ENCODE results near the gene AK8.

Gene AK8

DNA sequence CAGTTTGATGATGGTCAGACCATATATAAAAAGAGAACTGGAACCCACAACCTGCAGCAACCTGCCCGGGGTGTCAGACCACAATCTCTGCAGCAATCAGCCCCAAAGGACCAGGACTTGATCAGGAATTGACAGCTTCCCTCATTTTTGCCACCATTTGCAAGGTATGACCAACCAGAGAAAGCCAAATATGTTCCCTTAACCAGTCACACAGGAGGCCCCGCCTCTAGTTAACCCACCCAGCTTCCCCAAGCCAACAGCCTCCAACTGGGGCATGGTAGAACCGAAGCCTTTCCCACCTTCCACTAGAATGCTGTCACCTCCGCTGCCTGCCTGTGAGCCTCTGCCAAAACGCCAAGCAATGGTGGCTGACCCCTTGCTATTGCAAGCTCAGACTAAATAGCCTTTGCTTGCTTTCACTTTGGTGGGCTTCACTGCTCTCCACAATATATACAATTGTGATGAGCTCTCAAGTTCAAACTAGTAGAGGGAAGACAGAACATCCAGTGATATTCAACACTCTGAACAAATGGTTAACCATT lies 86.3 kb downstream of the AK8 start:
- Mint-ChIP-seq H3K4me1 (ENCODE audit: low read depth in 2 of 2) (peaks cover 0 to 2% of the 10 kb centered on the region in 2 donors), H3K36me3 (ENCODE audit: insufficient read depth) (no peaks in the 10 kb centered on the region), H3K9me3 (no peaks in the 10 kb centered on the region), H3K27me3 (peaks cover 44 to 45% of the 10 kb centered on the region in 2 donors), H3K4me3 (no peak overlapping the region), H3K27ac (no peak overlapping the region)
- ATAC-seq (replicated peaks) (no peak), DNase-seq (no peak)

DNA sequence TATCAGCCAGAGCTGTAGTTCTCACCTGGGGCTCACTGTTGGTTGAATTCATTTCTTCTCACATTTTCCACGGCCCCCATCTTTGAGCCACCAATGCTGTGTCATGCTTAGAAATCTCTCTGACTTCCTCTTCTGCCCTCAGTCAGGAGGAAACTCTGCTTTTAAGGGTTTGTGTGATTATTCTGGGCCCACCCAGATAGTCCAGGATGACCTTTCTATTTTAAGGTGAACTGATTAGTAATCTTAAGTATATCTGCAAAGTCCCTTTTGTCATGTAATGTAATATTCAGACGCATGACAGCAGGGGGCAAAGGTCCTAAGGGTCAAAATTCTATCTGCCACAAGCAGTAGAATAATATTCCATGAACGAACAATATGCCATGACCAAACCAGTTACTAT lies 88.4 kb downstream of the AK8 start:
- H3K27me3 Mint-ChIP-seq, result peaks cover 53 to 56% of the 10 kb centered on the region in 2 donors
- H3K4me3 Mint-ChIP-seq, result no peak overlapping the region
- no peak overlapping the region for H3K27ac Mint-ChIP-seq
- ATAC-seq (replicated peaks), result no peak
- DNase-seq, result no peak
- H3K9me3 Mint-ChIP-seq, result no peaks in the 10 kb centered on the region
- H3K36me3 Mint-ChIP-seq (ENCODE audit: insufficient read depth), result no peaks in the 10 kb centered on the region
- H3K4me1 Mint-ChIP-seq (ENCODE audit: low read depth in 2 of 2), result peaks cover 0 to 2% of the 10 kb centered on the region in 2 donors

DNA sequence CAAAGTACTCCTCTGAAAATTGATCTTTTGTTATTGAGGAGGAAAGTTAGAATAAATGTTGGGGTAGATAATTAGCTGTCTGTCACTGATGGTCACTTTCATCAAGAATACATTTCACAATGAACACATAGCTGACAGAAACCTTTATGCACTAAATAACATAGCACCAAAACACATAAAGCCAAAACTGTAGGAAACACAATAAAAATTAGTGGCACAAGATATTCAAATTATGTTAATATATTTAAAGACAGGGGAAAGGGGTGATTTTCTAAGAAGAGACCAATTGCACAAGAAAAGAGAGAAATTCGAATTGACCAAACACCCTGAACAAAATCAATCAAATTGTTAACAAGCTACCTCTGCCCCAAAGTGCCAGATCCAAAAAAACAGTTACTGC lies 89.7 kb downstream of the AK8 start:
- H3K27me3 Mint-ChIP-seq, result peaks cover 53 to 57% of the 10 kb centered on the region in 2 donors
- H3K27ac Mint-ChIP-seq, result no peak overlapping the region
- no peak for ATAC-seq (replicated peaks)

DNA sequence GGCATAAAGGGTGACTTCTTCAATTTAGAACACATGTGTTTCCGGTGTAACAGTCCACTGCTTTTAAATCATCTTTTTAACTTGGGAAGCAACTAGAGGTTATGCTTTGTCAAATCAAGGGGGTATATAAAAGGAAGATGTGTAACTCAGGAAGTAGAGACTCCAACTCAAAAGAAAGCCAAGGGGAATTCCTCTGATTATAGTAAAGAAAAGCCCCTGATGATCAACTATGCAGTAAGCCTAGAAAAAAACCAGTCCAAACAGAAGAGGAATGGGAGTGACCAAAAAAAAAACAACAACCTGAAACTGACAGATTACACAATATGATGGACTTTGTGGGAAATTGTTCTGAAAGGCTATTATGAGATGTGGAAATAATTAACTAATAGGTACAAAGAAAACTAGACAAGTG lies 90.3 kb downstream of the AK8 start:
- Mint-ChIP-seq H3K4me3 (no peak overlapping the region), H3K9me3 (no peaks in the 10 kb centered on the region), H3K27me3 (peaks cover 52 to 58% of the 10 kb centered on the region in 2 donors), H3K27ac (no peak overlapping the region), H3K4me1 (ENCODE audit: low read depth in 2 of 2) (no peaks in the 10 kb centered on the region), H3K36me3 (ENCODE audit: insufficient read depth) (no peaks in the 10 kb centered on the region)
- no peak for DNase-seq
- ATAC-seq (replicated peaks), result no peak

More for the DNA sequence above, 89.7 kb downstream of the AK8 start:
- Mint-ChIP-seq H3K4me1 (ENCODE audit: low read depth in 2 of 2) (no peaks in the 10 kb centered on the region), H3K9me3 (no peaks in the 10 kb centered on the region), H3K36me3 (ENCODE audit: insufficient read depth) (no peaks in the 10 kb centered on the region), H3K4me3 (no peak overlapping the region)
- no peak for DNase-seq

DNA sequence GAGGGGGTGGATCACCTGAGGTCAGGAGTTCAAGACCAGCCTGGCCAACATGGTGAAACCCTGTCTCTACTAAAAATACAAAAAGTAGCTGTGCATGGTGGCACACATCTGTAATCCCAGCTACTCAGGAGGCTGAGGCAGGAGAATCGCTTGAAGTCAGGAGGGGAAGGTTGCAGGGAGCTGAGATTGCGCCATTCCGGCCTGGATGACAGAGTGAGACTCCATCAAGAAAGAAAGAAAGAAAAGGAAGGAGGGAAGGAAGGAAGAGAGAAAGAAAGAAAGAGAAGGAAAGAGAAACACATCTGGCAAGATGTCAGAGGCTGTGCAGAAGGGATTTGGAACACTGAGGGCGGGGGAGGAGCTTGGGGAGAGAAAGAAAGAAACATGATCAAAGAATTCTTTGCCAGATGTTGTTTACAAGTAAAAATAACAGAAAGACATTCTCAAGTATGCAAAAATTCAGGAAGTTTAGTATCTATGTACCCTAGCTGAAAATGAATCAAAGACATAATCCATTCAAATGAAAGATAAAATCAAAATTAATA lies 93.7 kb downstream of the AK8 start:
- no peak for ATAC-seq (replicated peaks)
- Mint-ChIP-seq H3K36me3 (ENCODE audit: insufficient read depth) (no peaks in the 10 kb centered on the region), H3K4me1 (ENCODE audit: low read depth in 2 of 2) (peaks cover 0 to 2% of the 10 kb centered on the region in 2 donors), H3K9me3 (no peaks in the 10 kb centered on the region), H3K27ac (peak overlapping the region in 1 of 2 donors; percentile 23), H3K27me3 (peaks cover 83 to 87% of the 10 kb centered on the region in 2 donors), H3K4me3 (no peak overlapping the region)
- DNase-seq, result no peak

DNA sequence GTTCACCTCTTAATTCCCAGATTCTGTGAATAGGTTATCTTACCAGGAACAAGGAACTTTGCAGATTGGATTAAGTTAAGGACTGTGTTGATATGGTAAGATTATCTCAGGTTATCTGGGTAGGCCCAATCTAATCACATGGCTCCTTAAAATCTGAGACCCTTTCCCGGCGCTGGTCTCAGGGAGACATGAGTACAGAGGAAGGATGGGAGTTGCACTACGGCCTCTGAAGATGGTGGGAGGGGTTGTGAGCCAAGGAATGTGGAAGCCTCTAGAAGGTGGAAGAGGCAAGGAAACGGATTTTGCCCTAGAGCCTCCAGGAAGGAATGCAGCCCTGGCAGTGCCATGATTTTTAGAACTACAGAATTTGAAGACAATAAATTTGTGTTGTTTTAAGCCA lies 95.1 kb downstream of the AK8 start:
- Mint-ChIP-seq H3K4me3 (no peak overlapping the region), H3K36me3 (ENCODE audit: insufficient read depth) (no peaks in the 10 kb centered on the region), H3K27me3 (peaks cover 81 to 86% of the 10 kb centered on the region in 2 donors), H3K4me1 (ENCODE audit: low read depth in 2 of 2) (peaks cover 0 to 2% of the 10 kb centered on the region in 2 donors), H3K27ac (no peak overlapping the region), H3K9me3 (no peaks in the 10 kb centered on the region)
- DNase-seq (no peak), ATAC-seq (replicated peaks) (no peak)

DNA sequence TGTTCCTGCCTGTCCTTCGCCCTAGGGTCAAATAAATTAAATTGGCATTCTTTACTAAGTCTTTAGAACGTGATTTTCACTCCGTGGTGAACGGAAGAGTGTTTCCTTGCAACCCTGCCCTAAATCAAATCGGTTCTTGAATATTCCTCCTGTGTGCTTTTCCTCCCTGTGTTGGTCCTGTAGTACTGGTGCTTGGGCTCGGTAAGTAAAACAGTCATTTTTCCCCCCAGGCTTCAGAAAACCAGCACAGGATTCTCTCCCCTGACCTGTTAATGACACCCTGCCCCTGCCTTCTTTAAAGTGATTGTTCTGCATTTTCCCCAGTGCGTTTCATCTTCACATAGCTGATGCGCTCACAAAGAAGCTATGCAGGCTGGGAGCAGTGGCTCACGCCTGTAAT lies 96.0 kb downstream of the AK8 start:
- ATAC-seq (replicated peaks) (no peak), DNase-seq (no peak)
- Mint-ChIP-seq H3K27ac (no peak overlapping the region), H3K4me3 (no peak overlapping the region), H3K36me3 (ENCODE audit: insufficient read depth) (no peaks in the 10 kb centered on the region), H3K27me3 (peaks cover 81 to 86% of the 10 kb centered on the region in 2 donors), H3K9me3 (no peaks in the 10 kb centered on the region), H3K4me1 (ENCODE audit: low read depth in 2 of 2) (peaks cover 0 to 2% of the 10 kb centered on the region in 2 donors)

DNA sequence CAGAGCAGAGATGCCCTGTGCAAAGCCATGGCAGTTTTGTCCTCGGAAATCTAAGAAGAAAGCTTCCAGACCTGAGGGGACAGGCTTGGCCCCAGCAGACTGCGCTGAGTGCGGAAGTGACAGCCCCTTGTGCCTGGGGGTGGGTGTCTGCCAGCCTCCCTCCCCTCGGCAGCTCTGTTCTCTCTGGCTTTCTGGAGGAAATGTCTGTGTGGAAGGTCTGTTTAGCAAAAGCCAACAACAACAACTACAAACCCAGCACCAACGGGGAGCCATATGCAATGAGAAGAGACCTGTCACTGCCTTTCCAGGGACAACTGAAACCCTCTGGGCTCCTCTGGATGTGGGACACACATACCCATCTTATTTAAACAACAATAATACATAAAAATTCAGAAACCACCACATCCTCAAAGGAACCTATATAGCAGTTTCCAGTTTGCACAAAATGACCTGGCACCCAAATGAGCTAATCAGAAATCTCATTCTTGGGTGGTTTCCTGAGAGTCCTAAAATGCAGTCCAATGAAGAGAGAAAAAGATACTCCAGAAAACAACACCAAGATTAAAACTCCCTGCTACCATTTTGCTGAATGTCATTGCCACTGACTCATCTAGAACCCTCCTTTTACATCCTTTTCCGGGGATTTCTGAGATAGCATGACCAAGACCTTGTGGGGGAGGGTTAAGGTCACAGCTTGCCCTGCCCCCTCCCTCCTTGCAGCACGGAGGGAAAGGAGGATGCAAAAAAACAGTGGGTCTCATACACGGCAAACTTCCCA lies 97.7 kb downstream of the AK8 start:
- Mint-ChIP-seq H3K27ac (no peak overlapping the region), H3K27me3 (peaks cover 68 to 75% of the 10 kb centered on the region in 2 donors), H3K4me1 (ENCODE audit: low read depth in 2 of 2) (peaks cover 0 to 2% of the 10 kb centered on the region in 2 donors), H3K4me3 (no peak overlapping the region), H3K9me3 (no peaks in the 10 kb centered on the region), H3K36me3 (ENCODE audit: insufficient read depth) (no peaks in the 10 kb centered on the region)
- ATAC-seq (replicated peaks) (no peak), DNase-seq (no peak)

DNA sequence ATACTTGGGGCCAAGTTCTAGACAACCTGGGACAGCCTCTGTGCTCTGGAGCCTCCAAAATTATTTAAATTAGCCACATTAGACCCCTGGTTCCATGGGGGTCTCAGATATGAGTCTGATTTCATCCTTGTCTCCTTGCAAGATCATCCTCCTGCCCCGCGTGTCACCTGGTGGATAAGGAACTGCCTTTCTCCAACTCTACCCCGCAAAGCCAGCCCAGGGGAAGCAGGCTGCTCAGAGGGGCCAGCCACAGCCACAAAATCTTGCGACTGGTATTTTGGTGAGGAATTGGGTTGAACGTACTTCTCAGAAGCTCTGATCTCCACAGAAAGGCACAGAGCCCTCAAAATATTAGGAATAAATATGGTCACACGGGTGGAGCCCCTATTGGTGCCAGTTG lies 101.2 kb downstream of the AK8 start:
- no peak overlapping the region for H3K27ac Mint-ChIP-seq
- DNase-seq, result no peak
- ATAC-seq (replicated peaks), result no peak
- no peak overlapping the region for H3K4me3 Mint-ChIP-seq
- peaks cover 37 to 42% of the 10 kb centered on the region in 2 donors for H3K27me3 Mint-ChIP-seq
- peaks cover 2% of the 10 kb centered on the region for H3K36me3 Mint-ChIP-seq (ENCODE audit: insufficient read depth)
- peaks cover 6 to 7% of the 10 kb centered on the region in 2 donors for H3K4me1 Mint-ChIP-seq (ENCODE audit: low read depth in 2 of 2)
- H3K9me3 Mint-ChIP-seq, result no peaks in the 10 kb centered on the region

DNA sequence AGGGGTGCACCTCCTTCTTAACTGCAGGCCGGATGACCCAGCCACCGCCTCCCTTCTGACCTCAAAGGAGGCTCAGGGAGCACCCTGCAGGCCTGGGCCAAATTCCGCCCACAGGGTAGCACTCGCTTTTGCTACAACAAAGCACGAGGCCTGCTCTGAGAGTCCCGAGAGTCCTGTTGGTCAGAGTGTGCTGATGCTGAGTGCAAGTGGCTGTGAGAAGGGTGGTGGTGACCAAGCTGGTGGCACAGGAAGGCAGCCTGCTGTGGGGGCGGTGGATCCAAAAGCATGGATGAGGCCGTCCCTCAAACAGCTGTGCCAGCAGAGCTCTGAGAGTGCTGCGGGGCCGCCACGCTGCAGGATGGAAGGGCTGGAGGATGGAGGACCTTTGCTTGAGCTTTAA lies 101.8 kb downstream of the AK8 start:
- Mint-ChIP-seq H3K9me3 (no peaks in the 10 kb centered on the region), H3K36me3 (ENCODE audit: insufficient read depth) (peaks cover 2% of the 10 kb centered on the region), H3K27me3 (peaks cover 32 to 36% of the 10 kb centered on the region in 2 donors), H3K4me3 (no peak overlapping the region), H3K27ac (no peak overlapping the region), H3K4me1 (ENCODE audit: low read depth in 2 of 2) (peaks cover 6 to 7% of the 10 kb centered on the region in 2 donors)
- no peak for DNase-seq
- ATAC-seq (replicated peaks), result no peak

DNA sequence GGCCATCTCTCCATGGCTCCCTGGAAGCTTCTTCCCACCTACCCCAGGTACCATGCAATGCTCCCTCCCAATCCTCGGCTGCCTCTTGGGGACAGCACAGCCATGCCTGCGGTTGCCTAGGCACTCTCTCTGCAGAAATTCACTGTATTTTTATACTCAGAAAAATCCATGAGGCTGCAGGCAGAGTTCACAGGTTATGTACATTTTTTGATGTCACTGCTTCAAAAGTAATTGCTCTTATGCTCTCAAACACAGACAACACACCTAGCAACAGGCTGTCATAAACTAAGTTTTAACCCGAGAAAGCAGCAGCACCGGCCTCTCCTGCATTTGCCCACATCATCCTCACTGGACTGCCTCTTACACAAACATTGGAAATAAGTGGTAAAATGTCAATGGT lies 102.4 kb downstream of the AK8 start:
- DNase-seq (no peak), ATAC-seq (replicated peaks) (no peak)
- no peaks in the 10 kb centered on the region for H3K9me3 Mint-ChIP-seq
- peaks cover 5% of the 10 kb centered on the region for H3K36me3 Mint-ChIP-seq (ENCODE audit: insufficient read depth)
- H3K27me3 Mint-ChIP-seq, result peaks cover 28 to 32% of the 10 kb centered on the region in 2 donors
- no peak overlapping the region for H3K27ac Mint-ChIP-seq
- H3K4me3 Mint-ChIP-seq, result no peak overlapping the region
- H3K4me1 Mint-ChIP-seq (ENCODE audit: low read depth in 2 of 2), result peaks cover 6 to 7% of the 10 kb centered on the region in 2 donors

DNA sequence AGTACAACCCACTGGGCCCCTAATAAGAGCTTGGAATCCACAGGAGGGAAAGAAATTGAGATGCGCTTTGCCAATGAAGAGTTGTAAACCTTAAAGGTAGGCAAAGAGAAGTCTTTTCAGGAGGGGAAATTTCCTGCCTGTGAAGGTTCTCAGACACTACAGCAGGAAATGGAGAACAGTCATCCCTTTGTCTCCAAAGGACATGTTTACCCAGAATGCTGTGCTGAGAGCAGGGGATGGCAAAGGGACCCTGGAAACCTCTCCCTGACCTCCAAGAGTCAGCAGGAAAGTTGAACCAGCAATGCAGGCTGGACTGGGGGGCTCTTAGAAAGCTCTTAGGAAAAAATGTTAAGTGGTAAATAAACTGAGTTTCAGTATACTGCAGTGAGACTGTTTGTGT lies 103.2 kb downstream of the AK8 start:
- H3K4me1 Mint-ChIP-seq (ENCODE audit: low read depth in 2 of 2), result peaks cover 7% of the 10 kb centered on the region in 2 donors
- no peak for DNase-seq
- peaks cover 6% of the 10 kb centered on the region for H3K36me3 Mint-ChIP-seq (ENCODE audit: insufficient read depth)
- H3K27me3 Mint-ChIP-seq, result peaks cover 20 to 23% of the 10 kb centered on the region in 2 donors
- no peak for ATAC-seq (replicated peaks)
- H3K9me3 Mint-ChIP-seq, result no peaks in the 10 kb centered on the region
- no peak overlapping the region for H3K27ac Mint-ChIP-seq
- no peak overlapping the region for H3K4me3 Mint-ChIP-seq

DNA sequence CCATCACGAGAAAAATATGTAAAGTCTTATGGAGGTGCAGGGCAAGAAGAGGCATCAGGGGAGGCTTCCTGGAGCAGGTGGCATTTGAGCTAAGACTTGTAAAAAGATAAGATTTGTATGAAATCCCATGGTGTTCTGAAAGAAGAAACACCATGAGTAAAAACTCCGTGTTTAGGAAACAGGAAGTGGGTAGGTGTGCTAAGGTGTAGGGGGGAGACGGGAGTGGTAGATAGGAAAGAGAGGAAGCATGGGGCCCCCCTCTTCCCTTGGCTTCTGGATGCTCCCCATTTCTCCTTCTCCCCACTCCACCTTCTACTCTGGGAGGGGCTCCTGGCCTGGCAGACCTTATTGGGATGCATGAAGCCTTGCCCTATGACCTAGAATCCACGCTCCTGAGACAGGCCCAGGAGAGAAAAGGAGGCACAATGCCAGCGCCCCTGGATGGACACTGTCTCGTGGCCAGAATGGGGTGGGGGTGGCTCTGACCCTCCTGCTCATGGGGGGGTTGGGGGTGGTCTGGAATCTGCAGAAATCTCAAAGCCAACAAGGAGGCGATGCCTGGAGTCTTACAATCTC lies 104.2 kb downstream of the AK8 start:
- ATAC-seq (replicated peaks), result no peak
- Mint-ChIP-seq H3K27me3 (peaks cover 13 to 15% of the 10 kb centered on the region in 2 donors), H3K4me1 (ENCODE audit: low read depth in 2 of 2) (peaks cover 7 to 10% of the 10 kb centered on the region in 2 donors), H3K36me3 (ENCODE audit: insufficient read depth) (peaks cover 8% of the 10 kb centered on the region), H3K27ac (no peak overlapping the region), H3K4me3 (no peak overlapping the region), H3K9me3 (no peaks in the 10 kb centered on the region)
- no peak for DNase-seq

DNA sequence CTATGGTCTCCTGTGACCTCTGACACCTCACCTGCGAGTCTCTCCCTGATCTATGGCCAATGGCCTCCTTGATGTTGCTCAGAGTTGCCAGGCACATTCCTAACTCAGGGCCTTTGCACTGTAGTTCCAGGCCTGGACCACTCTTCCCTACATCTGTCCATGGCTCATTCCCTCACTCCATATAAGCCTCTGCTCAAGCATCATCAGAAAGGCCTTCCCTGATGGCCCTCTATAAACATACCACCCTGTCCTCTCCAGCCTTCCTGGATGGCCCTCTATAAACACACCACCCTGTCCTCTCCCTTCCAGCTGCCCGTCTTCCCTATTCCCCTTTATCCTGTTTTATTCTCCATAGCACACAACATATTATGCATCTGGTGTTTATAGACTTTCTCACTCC lies 105.0 kb downstream of the AK8 start:
- peaks cover 7 to 10% of the 10 kb centered on the region in 2 donors for H3K4me1 Mint-ChIP-seq (ENCODE audit: low read depth in 2 of 2)
- ATAC-seq (replicated peaks) (no peak), DNase-seq (no peak)
- peaks cover 8% of the 10 kb centered on the region for H3K36me3 Mint-ChIP-seq (ENCODE audit: insufficient read depth)
- peaks cover 13% of the 10 kb centered on the region in 2 donors for H3K27me3 Mint-ChIP-seq
- H3K9me3 Mint-ChIP-seq, result no peaks in the 10 kb centered on the region
- H3K4me3 Mint-ChIP-seq, result no peak overlapping the region
- peak overlapping the region in 1 of 2 donors; percentile 42 for H3K27ac Mint-ChIP-seq

Measured in effector memory CD8-positive, alpha-beta T cell (primary cell).